GM12801 (cell line): Measurements from ENCODE around the gene KCNQ1.

Source experiments
- CTCF ChIP-seq: IDR thresholded peaks from one replicate; pipeline ENCODE4 v1.5.1; 2011; ENCODE audit warnings: control low read depth; ENCODE audit not compliant: insufficient read length; ENCODE audit errors: extremely low read depth

KCNQ1 gene

GRCh38 chr11:2815762-2816496 lies 371.1 kb downstream of the KCNQ1 start:
- no peak for TF ChIP-seq CTCF

GRCh38 chr11:2816523-2816922 lies 371.7 kb downstream of the KCNQ1 start:
- TF ChIP-seq CTCF, result no peak

GRCh38 chr11:2816941-2817421 lies 372.2 kb downstream of the KCNQ1 start:
- TF ChIP-seq CTCF, result no peak

GRCh38 chr11:2817431-2817830 lies 372.6 kb downstream of the KCNQ1 start:
- TF ChIP-seq CTCF, result no peak

GRCh38 chr11:2818021-2818420 lies 373.2 kb downstream of the KCNQ1 start:
- TF ChIP-seq CTCF, result no peak

- TF ChIP-seq CTCF, result no peak
These were observed 373.7 kb downstream of the KCNQ1 start for GRCh38 chr11:2818503-2818902.

- no peak for TF ChIP-seq CTCF
These were observed 374.5 kb downstream of the KCNQ1 start for GRCh38 chr11:2819316-2819715.

GRCh38 chr11:2820976-2821375 lies 376.2 kb downstream of the KCNQ1 start:
- no peak for TF ChIP-seq CTCF
